Adrenal gland (tissue), 5 donors: ENCODE data around the gene MAP3K15.

Experiments
- POLR2A ChIP-seq, 2 donors: fragments of 450-650 bp; IDR thresholded peaks; one replicate each; pipeline ENCODE4 v1.6.1; 2017; ENCODE audit warnings: antibody characterized with exemption in 2 of 2, mild to moderate bottlenecking in 2 of 2, moderate library complexity in 1 of 2
- TF ChIP-seq, protein P1 (sequence below), 6 experiments: fragments of 450-650 bp in 4 of 6; fragments of 200-600 bp in 2 of 6; sonication (generic) in 1 of 6; IDR thresholded peaks; 1 replicate in 5 of 6; 2 replicates in 1 of 6; pipeline versions ENCODE4 v1.5.1 to v1.8.0; 2016 to 2021; ENCODE audit warnings: antibody characterized with exemption in 6 of 6, mild to moderate bottlenecking in 2 of 6, moderate library complexity in 1 of 6
- donor health status: DM: no; HTN: no; CAD: no.

DNA sequence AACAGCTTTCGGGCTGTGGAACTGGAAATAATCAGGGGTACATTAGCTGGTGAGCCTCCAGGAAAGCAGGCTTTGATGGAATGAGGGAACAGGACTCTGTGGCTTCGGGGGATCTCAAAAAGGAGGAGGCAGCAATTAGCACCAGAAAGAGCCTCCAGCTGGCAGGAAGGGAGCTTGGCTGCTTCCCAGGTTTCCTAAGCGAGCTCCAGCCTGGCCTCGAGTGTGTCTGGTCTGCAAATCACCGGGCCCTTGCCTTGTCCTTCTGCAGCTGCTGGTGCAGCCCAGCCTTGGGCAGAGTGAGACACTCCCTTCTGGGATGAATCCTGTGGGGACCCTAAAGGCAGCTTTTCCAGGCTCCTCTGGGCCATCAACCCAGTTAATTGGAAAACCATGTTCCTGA lies 182.3 kb downstream of the MAP3K15 start:
- TF ChIP-seq, protein P1, sequence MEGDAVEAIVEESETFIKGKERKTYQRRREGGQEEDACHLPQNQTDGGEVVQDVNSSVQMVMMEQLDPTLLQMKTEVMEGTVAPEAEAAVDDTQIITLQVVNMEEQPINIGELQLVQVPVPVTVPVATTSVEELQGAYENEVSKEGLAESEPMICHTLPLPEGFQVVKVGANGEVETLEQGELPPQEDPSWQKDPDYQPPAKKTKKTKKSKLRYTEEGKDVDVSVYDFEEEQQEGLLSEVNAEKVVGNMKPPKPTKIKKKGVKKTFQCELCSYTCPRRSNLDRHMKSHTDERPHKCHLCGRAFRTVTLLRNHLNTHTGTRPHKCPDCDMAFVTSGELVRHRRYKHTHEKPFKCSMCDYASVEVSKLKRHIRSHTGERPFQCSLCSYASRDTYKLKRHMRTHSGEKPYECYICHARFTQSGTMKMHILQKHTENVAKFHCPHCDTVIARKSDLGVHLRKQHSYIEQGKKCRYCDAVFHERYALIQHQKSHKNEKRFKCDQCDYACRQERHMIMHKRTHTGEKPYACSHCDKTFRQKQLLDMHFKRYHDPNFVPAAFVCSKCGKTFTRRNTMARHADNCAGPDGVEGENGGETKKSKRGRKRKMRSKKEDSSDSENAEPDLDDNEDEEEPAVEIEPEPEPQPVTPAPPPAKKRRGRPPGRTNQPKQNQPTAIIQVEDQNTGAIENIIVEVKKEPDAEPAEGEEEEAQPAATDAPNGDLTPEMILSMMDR (IDR thresholded peaks at IDR 0.05) = no peak
- no peak for TF ChIP-seq POLR2A (IDR thresholded peaks at IDR 0.05)
